GM12878 (cell line): ENCODE measurements around the gene HSD11B1. TPM values are rescaled to one million over a fixed set of nuclear protein-coding genes. Genes with fewer than 3 reads are reported as not detected.
A peak's percentile ranks its signal among the peaks of the same experiment; 100 is the strongest.

Experiments
- ATAC-seq: fragments of 200-7000 bp; cut with Tn5 transposase; 3 replicates; pipeline ENCODE4 v1.9.1; 2020; ENCODE audit warnings: mild to moderate bottlenecking, moderate library complexity
- BruUV-seq: library from RNA; stranded (reverse); fragments of 400-500 nt; replicated peaks from 2 replicates; lab custom pipeline; 2021; lab: Mats Ljungman, UMichigan
- CTCF ChIA-PET: fragments of 300-600 bp; sonication (Branson Sonifier 250); formaldehyde crosslinking; extraction: SDS; loops from one replicate; lab custom pipeline; 2021; ENCODE audit warnings: inconsistent platforms; lab: Yijun Ruan, JAX
- POLR2A ChIA-PET: fragments of 350-600 bp; formaldehyde crosslinking; extraction: SDS; loops from one replicate; lab custom pipeline; 2021; ENCODE audit warnings: inconsistent platforms; lab: Charles Lee
- RAD21 ChIA-PET: fragments of 300-600 bp; sonication (Branson Sonifier 250); formaldehyde crosslinking; loops from one replicate; lab custom pipeline; 2023; ENCODE audit warnings: antibody characterized with exemption; ENCODE audit not compliant: unreplicated experiment; lab: Charles Lee
- SMC1A ChIA-PET: fragments of 300-600 bp; sonication (Branson Sonifier 250); formaldehyde crosslinking; loops from one replicate; lab custom pipeline; 2023; ENCODE audit not compliant: unreplicated experiment, uncharacterized antibody; lab: Charles Lee
- DNase-seq: peaks from one replicate; pipeline ENCODE4 v3.0.0-alpha.2; 2011; ENCODE audit warnings: low read depth, low spot score
- FAIRE-seq: peaks from 3 replicates; lab custom pipeline; 2011; peaks lifted over from hg19 to GRCh38; lab: Jason Lieb, UNC
- H2AFZ ChIP-seq: 2 replicates; pipeline ENCODE4 v1.6.0; 2011; ENCODE audit warnings: low read depth, low read length, control low read depth; ENCODE audit not compliant: control insufficient read depth
- H3K27ac ChIP-seq: 2 replicates; pipeline ENCODE4 v1.5.1; 2011; ENCODE audit warnings: control low read depth; ENCODE audit not compliant: control insufficient read depth, insufficient read depth
- H3K27me3 ChIP-seq, 2 experiments: replicated peaks in 1 of 2; 2 replicates each; pipeline versions ENCODE4 v1.6.0 to v1.6.1; 2011; ENCODE audit warnings: low read length in 1 of 2; ENCODE audit not compliant: control insufficient read depth in 2 of 2, insufficient read depth in 2 of 2
- H3K36me3 ChIP-seq, 2 experiments: 2 replicates each; pipeline ENCODE4 v1.5.1; 2011; ENCODE audit warnings: low read length in 1 of 2; ENCODE audit not compliant: control insufficient read depth in 2 of 2, insufficient read depth in 2 of 2
- H3K4me1 ChIP-seq: 2 replicates; pipeline ENCODE4 v1.6.1; 2011; ENCODE audit warnings: mild to moderate bottlenecking, low read length, moderate library complexity, mixed read lengths; ENCODE audit not compliant: control insufficient read depth, insufficient read depth
- H3K4me2 ChIP-seq: 2 replicates; pipeline ENCODE4 v1.6.0; 2011; ENCODE audit warnings: control low read depth; ENCODE audit not compliant: control insufficient read depth, insufficient read depth
- H3K4me3 ChIP-seq: fragments of 200-600 bp; sonication (generic); 2 replicates; pipeline ENCODE4 v1.5.1; 2016
- H3K79me2 ChIP-seq: 2 replicates; pipeline ENCODE4 v1.6.0; 2011; ENCODE audit warnings: low read length; ENCODE audit not compliant: control insufficient read depth, insufficient read depth
- H3K9ac ChIP-seq: 2 replicates; pipeline ENCODE4 v1.8.0; 2011; ENCODE audit warnings: low read length, control low read depth, mixed read lengths; ENCODE audit not compliant: control insufficient read depth, insufficient read depth
- H3K9me3 ChIP-seq: replicated peaks from 3 replicates; pipeline ENCODE4 v1.5.1; 2011; ENCODE audit warnings: mild to moderate bottlenecking, low read length; ENCODE audit not compliant: control insufficient read depth, insufficient read depth
- H4K20me1 ChIP-seq: 2 replicates; pipeline ENCODE4 v1.6.0; 2011; ENCODE audit not compliant: control insufficient read depth, insufficient read depth
- DPF2 ChIP-seq: fragments of 450-650 bp; IDR thresholded peaks from 2 replicates; pipeline ENCODE4 v1.6.1; 2017; ENCODE audit warnings: mild to moderate bottlenecking
- EED ChIP-seq: sonication (generic); IDR thresholded peaks from 2 replicates; pipeline ENCODE4 v1.6.1; 2016; ENCODE audit warnings: antibody characterized with exemption, low read depth
- HCFC1 ChIP-seq: fragments of 150-350 bp; IDR thresholded peaks from 2 replicates; pipeline ENCODE4 v1.6.1; 2014; ENCODE audit warnings: low read length
- IKZF1 ChIP-seq: fragments of 450-650 bp; conservative IDR thresholded peaks from 2 replicates; pipeline ENCODE4 v1.6.1; 2017; ENCODE audit warnings: antibody characterized with exemption, mild to moderate bottlenecking
- IKZF2 ChIP-seq, 2 experiments: fragments of 450-650 bp; IDR thresholded peaks; 2 replicates each; pipeline ENCODE4 v1.6.1; 2017; ENCODE audit warnings: mild to moderate bottlenecking in 2 of 2, moderate library complexity in 2 of 2
- IRF4 ChIP-seq: IDR thresholded peaks from 2 replicates; pipeline ENCODE4 v1.6.1; 2011; ENCODE audit warnings: low read depth, low read length
- POU2F2 ChIP-seq: IDR thresholded peaks from 3 replicates; pipeline ENCODE4 v1.6.1; 2011; ENCODE audit warnings: low read depth, mild to moderate bottlenecking, low read length, borderline replicate concordance
- RB1 ChIP-seq: fragments of 450-650 bp; formaldehyde crosslinking; IDR thresholded peaks from 2 replicates; pipeline ENCODE4 v1.6.1; 2017; ENCODE audit warnings: mild to moderate bottlenecking, borderline replicate concordance
- RELB ChIP-seq: fragments of 450-650 bp; IDR thresholded peaks from 2 replicates; pipeline ENCODE4 v1.6.1; 2017; ENCODE audit warnings: low read depth, mild to moderate bottlenecking, moderate library complexity
- RUNX3 ChIP-seq: IDR thresholded peaks from 2 replicates; pipeline ENCODE4 v1.6.1; 2012; ENCODE audit warnings: low read length, inconsistent platforms
- SPI1 ChIP-seq: IDR thresholded peaks from 2 replicates; pipeline ENCODE4 v1.6.1; 2011; ENCODE audit warnings: low read depth, mild to moderate bottlenecking, low read length, moderate library complexity, borderline replicate concordance; ENCODE audit not compliant: insufficient read depth
- SUZ12 ChIP-seq: fragments of 200-600 bp; sonication (generic); IDR thresholded peaks from one replicate; pipeline ENCODE4 v1.6.1; 2018; ENCODE audit warnings: antibody characterized with exemption, mild to moderate bottlenecking; ENCODE audit not compliant: unreplicated experiment
- ZNF24 ChIP-seq: fragments of 450-650 bp; IDR thresholded peaks from 2 replicates; pipeline ENCODE4 v1.6.1; 2017; ENCODE audit warnings: antibody characterized with exemption, mild to moderate bottlenecking
- WGBS: methylation state at CpG from one replicate; pipeline ENCODE4 v1.1.6; 2016; ENCODE audit warnings: low lambda C conversion rate; ENCODE audit not compliant: insufficient replicate concordance, insufficient coverage; ENCODE audit errors: missing lambda C conversion rate; 5-methylcytosine and 5-hydroxymethylcytosine counted together
- in situ Hi-C: fragments of 300-500 bp; cut with MboI; formaldehyde crosslinking; loops from 9 replicates; pipeline ENCODE4 v1.14.3; 2018; ENCODE audit warnings: mixed read lengths
- intact Hi-C: fragments of 100-400 bp; cut with micrococcal nuclease; formaldehyde crosslinking; loops from one replicate; pipeline ENCODE4 v1.14.2; 2022; ENCODE audit not compliant: unreplicated experiment
- polyA plus RNA-seq, 11 experiments: library from polyadenylated mRNA; depleted of rRNA in 4 of 11; unstranded in 6 of 11; stranded (reverse) in 5 of 11; fragments of >200 nt; fragmentation: Nextera tagmentation in 4 of 11; fragmentation: Illumina TruSeq in 1 of 11; extraction: Ambion mirVana in 4 of 11; extraction: Trizol in 1 of 11; gene quantifications; 1 replicate in 1 of 11; 2 replicates in 10 of 11; pipeline versions ENCODE4 v1.2.1 to v1.2.3, GENCODE V29; 2011 to 2016; ENCODE audit warnings: inconsistent platforms in 2 of 11, missing spikeins in 2 of 11, low read depth in 1 of 11
- total RNA-seq, 4 experiments: library from RNA; depleted of rRNA in 3 of 4; stranded (reverse); fragments of >200 nt in 3 of 4; fragmentation: Illumina TruSeq in 1 of 4; extraction: Trizol in 1 of 4; gene quantifications; 2 replicates each; pipeline versions ENCODE4 v1.2.1 to v1.2.3, GENCODE V29; 2013 to 2021

The HSD11B1 gene
- total and polyA plus RNA-seq, 10 of the 15 experiments (the other 5 are each of a cell fraction or from before 2014, with no cell fraction given): 0.04 to 0.27 (median 0.15) TPM; not detected in 7

- TF ChIP-seq HCFC1: no peak
- TF ChIP-seq RB1: no peak
- peak; percentile 73 to 76 for TF ChIP-seq IKZF2 (IDR thresholded peaks at IDR 0.05)
- peak; percentile 23; the same call in 1 of the 2 replicates for TF ChIP-seq DPF2
- peak; percentile 81 for TF ChIP-seq RELB
- peak; percentile 38 for TF ChIP-seq RUNX3
- peak; percentile 85 for TF ChIP-seq ZNF24
- 0 out of 2 replicates have a peak, but pooled peaks have one; percentile 35 for TF ChIP-seq IRF4
- peak; percentile 63 for TF ChIP-seq IKZF1
- TF ChIP-seq EED: peak; percentile 58
- peak; percentile 89; the same call in 1 of the 2 replicates for TF ChIP-seq SPI1
- TF ChIP-seq POU2F2: peak; percentile 88; the same call in 1 of the 3 replicates
- no peak for TF ChIP-seq SUZ12
- peak overlapping the region; percentile 6 for H3K4me3 ChIP-seq
- intact Hi-C loops: no loop called here
- FAIRE-seq: peak; percentile 72
- WGBS: 0% methylated on average over 1 of the region's 1 CpG
- peak overlapping the region; percentile 60 for H3K27ac ChIP-seq
- peak; percentile 82 for ATAC-seq
- peak; percentile 32 for DNase-seq
- no TSS peak for BruUV-seq
- H3K9me3 ChIP-seq: no peaks in the 10 kb centered on the region
- H3K79me2 ChIP-seq: peaks cover 12% of the 10 kb centered on the region
- ChIA-PET SMC1A (interaction anchor here (0.9 to 3.1 kb wide), 19 partner anchors 9 to 165 kb away, joined by 3 to 23 read pairs (median 5); partner anchors contain the start of genes C1orf74, G0S2 and TRAF3IP3), RAD21 (interaction anchor here (0.7 to 2.7 kb wide), 6 partner anchors 9 to 53 kb away, joined by 3 to 13 read pairs (median 4); partner anchors contain the start of gene C1orf74), POLR2A (interaction anchor here (1.3 to 3.2 kb wide), 6 partner anchors 10 to 23 kb away, joined by 3 to 24 read pairs (median 4); partner anchors contain the start of genes C1orf74 and TRAF3IP3), CTCF (interaction anchor here (0.7 to 7.6 kb wide), 10 partner anchors 9 to 53 kb away, joined by 3 to 56 read pairs (median 4); partner anchors contain the start of genes C1orf74 and UTP25)
- no peaks in the 10 kb centered on the region for H3K27me3 ChIP-seq
- no peaks in the 10 kb centered on the region for H4K20me1 ChIP-seq
- no peak overlapping the region for H2AFZ ChIP-seq
- H3K4me1 ChIP-seq: peaks cover 42% of the 10 kb centered on the region
- in situ Hi-C loops: no loop called here
- H3K36me3 ChIP-seq: peaks cover 7 to 16% of the 10 kb centered on the region in 2 experiments; a peak in 3 of 4 replicates
- peak overlapping the region; percentile 58 for H3K4me2 ChIP-seq
- H3K9ac ChIP-seq: no peak overlapping the region
These were observed 69.9 kb downstream of the HSD11B1 start for GRCh38 chr1:209774592-209774991.
